HG03159 (cell line): ENCODE results near the gene SLC27A2.
"Not testable (repeated sequence)": the region's sequence is repeated elsewhere in the genome, so short reads cannot be mapped to it uniquely, and the experiment has no call there.

Source experiments
- ATAC-seq: cut with Tn5 transposase; IDR thresholded peaks from one replicate; pipeline ENCODE4 v1.9.1; 2021; ENCODE audit warnings: mild to moderate bottlenecking, moderate library complexity; ENCODE audit not compliant: unreplicated experiment

SLC27A2 gene

DNA sequence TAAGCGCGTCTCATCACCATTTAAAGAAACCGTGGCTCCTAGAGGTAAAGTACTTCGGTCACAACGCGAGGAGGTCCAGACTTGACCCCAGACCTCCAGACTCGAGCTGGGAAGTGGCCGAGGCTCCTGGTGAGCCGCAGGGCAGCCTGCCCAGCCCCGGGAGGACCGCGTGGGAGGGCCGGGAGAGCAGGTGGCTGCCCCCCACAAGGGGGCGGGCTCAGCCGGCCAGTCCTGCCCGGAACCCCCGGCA lies at the start of gene SLC27A2:
Gene SLC27A2 (plus strand): TSS at position 228 of the 250 bp plus-strand sequence. CDS start 232 bp downstream, outside the sequence.
- ATAC-seq = no peak

DNA sequence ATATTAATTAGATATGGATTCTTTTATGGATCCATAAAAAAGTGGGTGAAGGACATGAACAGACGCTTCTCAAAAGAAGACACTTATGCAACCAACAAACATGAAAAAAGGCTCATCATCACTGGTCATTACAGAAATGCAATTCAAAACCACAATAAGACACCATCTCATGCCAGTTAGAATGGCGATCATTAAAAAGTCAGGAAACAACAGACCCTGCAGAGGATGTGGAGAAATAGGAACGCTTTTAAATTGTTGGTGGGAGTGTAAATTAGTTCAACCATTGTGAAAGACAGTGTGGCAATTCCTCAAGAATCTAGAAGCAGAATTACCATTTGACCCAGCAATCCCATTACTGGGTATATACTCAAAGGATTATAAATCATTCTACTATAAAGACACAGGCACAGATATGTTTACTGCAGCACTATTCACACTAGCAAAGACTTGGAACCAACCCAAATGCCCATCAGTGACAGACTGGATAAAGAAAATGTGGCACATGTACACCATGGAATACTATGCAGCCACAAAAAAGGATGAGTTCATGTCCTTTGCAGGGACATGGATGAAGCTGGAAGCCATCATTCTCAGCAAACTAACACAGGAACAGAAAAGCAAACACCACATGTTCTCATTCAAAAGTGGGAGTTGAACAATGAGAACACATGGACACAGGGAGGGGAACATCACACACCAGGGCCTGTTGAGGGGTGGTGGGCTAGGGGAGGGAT lies 49.6 kb upstream of the SLC27A2 start:
- not testable (repeated sequence) for ATAC-seq

DNA sequence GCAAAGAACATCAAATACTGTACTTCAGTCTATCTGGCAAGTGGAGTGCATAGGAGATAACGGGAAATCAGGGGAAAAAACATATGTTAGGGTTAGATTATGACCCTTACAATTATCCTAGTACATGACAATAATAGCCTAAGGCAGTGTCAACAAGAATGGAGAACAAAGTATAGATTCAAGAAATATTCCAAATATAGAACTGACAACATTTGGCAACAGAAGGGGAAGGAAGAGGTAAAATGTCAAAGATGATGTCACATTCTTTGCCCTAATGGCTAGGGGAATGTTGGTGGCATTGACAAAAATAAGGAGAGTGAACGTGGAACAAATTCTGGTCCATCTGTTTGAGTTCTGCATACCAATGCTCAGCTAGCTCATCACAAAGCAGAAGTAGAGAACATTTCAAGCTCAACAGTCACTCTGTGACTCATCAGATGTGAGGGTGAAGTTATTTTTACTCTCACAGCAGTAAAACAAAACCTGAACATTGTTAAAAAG lies 47.4 kb upstream of the SLC27A2 start:
- ATAC-seq = peak; percentile 63

DNA sequence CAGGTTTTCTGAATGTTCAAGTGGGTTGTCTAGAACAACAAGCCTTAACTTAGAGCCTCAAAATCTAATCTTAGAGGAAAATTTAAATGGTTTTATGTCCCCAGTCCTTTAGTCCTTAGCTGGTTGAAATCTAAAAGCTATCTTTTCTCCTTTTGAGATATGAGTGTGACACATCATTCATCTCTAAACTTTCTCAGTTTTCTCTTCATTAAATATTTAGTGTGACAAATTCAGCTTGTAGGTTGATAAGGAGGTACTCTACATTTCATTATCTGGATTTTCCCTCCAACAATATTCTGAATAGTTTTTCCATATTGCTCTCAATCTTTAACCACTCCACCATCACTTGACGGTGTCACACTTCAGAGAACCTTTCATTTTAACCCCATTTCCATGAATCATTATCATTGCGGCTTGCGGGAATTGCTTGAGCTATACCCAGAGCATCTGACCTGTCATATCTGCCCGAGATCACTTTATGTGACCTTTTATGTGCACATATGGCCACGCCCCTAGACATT lies 46.9 kb upstream of the SLC27A2 start:
- ATAC-seq = peak; percentile 59

DNA sequence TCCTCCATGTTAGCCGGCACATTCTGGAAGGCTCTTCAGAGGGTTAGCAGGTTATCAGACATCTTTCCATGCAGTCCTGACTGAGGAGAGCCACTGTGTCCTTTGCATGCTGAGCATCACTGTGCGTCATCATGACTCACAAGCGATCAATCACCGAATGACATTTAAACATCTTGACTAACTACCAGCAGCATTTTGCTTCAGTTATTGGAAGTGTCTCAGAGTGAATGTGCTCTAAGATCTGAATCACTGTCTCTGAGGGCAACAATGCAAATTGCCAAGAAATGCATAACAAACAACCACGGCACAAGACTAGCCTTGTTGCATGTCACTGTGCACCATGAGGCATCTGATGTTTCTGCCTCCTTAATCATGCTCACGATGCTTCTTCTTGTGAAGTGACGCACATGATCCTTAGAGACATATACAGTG lies 44.6 kb upstream of the SLC27A2 start:
- ATAC-seq = no peak

DNA sequence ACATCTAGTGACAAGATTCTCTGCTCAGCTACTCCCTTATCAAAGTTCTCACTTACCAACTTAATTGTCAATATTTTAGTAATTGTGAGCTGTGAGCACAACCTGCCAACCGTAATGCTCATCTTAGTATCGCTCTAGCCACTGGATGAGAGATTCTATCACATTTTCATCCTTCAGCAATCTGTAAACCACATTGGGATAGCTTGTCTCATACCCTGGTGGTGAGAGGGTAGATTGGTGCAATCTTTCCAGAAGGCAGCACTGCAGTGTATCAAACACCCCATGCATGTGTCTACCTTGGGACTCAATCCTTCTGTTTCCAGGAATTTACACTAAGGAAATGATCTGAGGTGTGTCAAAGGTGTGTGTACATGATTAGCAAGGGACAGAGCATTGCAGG lies 44.1 kb upstream of the SLC27A2 start:
- no peak for ATAC-seq

DNA sequence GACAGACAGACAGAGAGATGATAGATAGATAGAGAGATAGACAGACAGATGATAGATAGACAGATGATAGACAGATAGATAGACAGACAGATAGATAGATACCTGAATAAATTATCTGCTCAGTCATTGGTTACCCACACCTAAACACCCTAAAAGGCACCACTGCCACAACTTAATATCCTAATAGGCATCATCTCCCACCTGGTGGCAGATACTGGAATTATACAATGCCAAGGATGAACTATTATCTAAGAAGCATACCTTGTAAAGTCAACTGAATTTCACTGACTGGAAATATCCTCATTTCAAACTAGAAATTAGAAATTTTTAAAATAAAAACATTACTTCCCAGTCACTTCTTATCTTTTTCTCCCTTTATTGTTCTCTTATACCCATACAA lies 43.6 kb upstream of the SLC27A2 start:
- no peak for ATAC-seq

DNA sequence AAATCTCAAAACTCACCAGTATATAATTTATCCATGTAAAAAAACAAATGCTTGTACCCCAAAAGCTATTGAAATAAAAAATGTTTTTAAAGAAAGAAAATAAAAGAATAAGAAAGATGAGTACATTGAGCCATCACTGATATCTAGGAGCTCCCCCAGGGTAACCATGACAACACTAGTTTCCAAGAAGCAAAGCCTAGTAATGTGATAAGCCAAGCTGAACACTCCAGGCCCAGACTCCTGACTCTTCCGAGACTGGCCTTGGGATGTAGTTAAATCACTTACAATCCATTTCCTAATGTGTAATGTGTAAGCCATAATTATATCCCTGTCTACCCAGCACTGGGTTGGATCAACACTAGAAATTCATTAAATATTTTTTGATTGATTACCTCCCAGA lies 41.9 kb upstream of the SLC27A2 start:
- ATAC-seq = no peak

DNA sequence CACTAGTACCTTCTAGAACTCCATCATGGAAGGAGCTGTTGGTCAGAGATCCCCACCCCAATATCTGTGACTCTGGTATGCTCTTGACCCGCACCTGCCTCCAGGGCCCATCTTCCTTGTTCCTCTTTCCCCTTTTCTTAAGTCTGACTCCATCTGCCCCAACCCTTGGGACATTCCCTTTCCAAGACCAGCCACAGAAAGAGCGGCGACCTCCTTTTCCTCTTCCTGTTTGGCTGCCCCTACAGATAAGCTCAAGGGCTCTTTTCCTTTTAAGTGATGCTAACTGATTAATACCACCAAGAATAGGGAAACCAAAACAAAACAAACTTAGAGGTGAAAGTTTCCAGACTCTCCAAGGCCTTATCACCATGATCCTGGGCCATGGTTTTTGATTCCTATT lies 41.0 kb upstream of the SLC27A2 start:
- ATAC-seq = no peak

DNA sequence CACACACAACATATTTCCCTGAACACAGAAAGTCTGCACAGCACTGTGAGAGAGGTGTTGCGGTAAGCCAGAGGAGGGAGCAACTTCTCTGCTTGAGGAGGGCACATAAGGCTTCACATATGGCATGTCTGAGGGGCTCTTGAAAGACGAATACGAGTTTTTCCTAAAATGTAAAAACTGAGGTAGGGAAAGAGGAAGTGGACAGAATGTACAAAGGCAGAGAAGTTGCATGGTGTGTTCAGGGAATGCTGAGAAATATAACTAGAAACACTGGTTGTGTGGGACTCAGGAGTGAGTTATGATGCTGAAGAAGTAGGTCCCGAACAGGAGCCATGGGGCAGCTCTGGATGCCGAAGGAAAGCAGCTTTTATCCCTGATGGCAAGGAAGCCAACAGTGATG lies 40.1 kb upstream of the SLC27A2 start:
- no peak for ATAC-seq

DNA sequence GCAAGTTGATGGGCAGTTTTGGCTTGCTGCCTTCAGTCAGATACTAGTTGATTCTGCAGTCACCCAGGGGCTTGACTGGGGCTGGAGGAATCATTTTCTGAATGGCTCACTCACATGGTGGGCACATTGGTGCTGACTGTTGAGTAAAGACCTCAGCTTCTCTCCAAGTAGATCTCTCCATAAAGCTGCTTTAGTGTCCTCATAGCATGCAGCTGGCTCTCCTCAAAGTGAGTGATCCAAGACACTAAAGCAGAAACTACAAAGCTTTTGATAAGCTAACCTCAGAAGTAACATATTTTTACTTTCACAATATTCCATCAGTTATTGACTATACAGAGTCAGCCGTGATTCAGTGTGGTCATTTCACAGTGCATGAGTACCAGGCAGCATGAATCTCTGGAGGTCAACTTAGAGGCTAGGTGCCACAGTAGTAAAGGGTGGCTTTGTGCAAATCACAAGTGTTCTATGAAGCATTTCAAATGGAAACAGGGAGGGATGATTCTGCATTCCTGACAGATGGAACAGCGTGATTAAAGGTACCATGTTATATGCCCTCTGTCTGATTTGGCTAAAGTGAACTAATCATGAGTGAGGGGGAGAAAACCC lies 38.6 kb upstream of the SLC27A2 start:
- no peak for ATAC-seq

DNA sequence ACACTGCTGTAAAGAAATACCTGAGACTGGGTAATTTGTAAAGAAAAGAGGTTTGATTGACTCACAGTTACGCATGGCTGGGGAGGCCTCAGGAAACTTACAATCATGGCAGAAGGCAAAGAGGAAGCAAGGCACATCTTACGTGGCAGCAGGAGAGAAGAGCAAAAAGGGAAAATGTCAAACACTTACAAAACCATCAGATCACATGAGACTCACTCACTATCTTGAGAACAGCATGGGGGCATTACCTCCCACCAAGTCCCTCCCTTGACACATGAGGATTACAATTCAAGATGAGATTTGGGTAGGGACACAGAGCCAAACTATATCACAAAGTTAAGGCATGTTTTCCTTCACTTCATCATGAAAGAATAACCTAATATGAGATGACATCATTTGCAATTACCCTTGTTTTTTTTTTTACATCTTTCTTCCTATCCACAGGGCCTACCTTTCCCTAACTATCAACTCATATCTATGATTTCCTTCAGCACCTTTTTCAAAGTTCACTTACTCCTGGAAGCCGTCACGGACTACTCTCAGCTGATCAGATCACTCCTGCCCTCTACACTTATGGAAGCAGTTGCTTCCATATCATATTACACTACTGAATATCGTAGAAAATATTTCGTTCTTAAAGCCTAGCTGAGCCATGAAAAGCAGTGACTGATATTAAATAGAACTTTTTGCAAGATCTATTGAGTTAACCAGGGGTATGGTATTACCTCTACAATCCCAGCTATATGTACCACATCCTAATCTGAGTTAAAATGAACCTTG lies 37.5 kb upstream of the SLC27A2 start:
- ATAC-seq = no peak

DNA sequence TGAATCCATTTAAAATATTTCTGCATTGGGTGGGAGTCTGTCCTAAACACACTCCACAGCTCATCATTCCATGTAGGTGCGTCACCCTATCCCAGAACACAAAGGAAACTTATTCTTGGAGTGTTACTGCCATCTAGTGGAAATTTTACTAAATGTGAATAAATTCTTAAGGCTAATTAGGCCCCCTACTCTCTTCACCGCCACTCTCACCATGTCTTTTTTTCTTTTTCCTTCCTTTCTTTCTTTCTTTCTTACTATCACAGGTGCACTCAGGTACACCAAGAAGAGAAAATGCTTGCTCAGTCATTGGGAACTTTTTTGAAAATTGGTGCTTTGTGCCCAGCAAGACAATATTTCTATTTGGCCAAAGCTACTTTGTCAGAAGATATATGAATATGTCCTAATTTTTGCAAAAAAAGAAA lies 36.5 kb upstream of the SLC27A2 start:
- no peak for ATAC-seq

DNA sequence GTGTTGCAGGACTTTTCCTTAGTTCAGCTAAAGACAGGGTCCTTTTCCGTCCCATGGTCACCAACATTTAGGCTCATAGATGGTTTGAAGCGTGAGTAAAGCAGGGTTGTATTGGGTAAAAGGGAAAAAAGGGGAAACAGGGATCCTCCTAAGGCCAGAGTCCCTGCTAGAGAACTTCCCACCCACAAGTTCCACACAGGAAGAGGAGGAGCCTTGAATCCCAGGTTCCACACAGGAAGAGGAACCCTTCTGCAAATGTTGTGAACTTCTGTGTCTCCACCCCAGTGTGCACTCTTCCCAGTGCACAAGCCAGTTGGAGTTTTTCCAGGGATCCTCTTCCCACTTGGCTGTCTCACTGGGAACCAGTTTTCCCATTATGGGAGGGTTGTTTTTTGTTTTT lies 35.4 kb upstream of the SLC27A2 start:
- ATAC-seq = no peak

DNA sequence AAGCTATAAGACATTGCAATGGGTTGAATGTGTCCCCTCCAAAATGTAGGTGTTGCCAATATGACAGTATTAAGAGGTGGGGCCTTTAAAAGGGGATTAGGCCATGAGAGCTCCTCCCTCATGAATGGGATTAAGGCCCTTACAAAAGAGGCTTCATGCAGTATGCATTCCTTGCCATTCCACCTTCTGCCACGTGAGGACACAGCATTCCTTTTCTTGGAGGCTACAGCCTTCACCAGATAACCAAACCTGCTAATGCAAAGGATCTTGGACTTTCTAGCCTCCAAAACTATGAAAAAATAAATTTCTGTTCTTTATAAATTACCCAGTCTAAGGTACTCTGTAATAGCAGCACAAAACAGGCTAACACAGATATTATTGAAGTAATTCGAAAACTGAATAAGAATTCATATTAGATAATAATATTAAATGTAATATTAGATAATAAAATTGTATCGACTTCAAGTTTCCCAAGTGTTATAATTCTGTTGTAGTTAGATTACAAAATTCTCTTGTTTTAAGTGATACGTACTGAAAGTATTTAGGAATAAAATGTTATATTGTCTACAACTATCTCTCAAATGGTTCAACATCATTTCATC lies 33.5 kb upstream of the SLC27A2 start:
- ATAC-seq = no peak

DNA sequence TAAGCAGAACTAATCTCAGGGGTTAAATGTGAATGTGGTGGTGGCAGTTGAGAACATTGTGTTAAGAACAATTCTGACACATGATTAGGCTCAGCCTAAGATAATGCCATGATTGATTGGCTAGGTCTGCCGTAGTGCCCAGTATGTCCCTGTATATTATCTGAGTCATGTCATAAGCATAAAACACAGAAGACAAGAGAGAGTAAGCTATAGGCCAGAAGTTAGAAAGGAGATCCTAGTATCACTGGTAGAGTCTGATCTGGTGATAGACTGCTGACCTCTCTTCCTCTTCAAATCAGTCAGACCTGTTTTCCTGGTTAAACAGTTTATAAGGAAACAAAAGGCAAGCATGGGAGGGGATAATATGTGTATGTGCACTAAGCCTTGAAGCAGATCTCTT lies 32.9 kb upstream of the SLC27A2 start:
- ATAC-seq = no peak

DNA sequence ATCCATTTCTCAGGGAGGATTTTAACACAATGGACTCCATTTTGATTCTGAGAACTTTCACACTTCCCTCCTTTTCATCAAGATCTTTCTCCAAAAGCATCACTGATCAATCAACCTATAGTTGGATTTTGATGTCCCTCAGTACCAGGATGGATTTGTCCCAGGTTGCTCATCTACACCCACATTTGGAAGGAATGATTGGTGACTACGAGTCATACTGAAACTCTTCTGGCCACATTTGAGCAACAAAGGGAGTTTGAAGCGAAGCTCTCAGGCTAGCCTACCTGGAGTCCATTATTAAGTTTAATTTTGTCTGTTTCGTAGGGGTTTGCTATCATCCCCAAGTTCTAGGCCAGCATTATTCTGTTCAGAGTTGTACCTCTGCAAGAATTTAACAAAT lies 31.6 kb upstream of the SLC27A2 start:
- no peak for ATAC-seq

DNA sequence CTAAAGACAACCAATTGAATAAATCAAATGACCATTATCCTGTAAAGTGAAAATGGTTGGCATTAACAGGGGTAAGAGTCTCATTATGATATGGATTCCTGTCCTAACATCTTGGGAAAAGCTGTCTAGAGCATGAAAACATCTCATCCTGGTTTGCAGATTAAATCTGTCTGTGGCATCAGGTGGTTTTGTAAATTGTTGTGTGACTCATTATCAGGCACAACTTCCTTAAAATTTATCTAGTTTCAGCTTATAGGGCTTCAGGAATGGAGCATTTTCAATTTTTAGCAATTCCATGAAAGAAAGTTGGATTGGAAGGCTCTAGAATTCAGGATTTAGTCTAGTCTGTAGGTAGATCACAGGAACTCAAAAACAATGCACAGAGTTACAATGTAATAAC lies 31.1 kb upstream of the SLC27A2 start:
- no peak for ATAC-seq

DNA sequence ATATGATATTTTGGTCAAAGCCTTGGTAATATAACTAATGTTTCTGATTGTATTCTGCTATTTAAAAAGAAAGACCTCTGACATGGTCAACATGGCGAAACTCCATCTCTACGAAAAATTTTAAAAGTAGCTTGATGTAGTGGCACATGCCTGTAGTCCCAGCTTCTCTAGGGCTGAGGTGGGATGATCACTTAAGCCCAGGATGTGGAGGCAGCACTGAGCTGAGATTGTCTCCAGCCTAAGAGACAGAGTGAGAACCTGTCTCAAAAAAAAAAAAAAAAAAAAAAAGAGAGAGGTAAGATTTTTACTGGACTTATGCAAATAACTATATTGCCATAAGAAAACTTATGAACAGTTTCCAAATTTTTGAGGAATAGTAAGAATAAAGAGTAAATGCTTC lies 30.5 kb upstream of the SLC27A2 start:
- ATAC-seq = no peak

DNA sequence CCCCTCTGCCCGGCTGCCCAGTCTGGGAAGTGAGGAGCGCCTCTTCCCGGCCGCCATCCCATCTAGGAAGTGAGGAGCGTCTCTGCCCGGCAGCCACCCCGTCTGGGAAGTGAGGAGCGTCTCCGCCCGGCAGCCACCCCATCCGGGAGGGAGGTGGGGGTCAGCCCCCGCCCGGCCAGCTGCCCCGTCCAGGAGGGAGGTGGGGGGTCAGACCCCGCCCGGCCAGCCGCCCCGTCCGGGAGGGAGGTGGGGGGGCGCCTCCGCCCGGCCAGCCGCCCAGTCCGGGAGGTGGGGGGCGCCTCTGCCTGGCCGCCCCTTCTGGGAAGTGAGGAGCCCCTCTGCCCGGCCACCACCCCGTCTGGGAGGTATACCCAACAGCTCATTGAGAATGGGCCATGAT lies 23.8 kb upstream of the SLC27A2 start:
- not testable (repeated sequence) for ATAC-seq

DNA sequence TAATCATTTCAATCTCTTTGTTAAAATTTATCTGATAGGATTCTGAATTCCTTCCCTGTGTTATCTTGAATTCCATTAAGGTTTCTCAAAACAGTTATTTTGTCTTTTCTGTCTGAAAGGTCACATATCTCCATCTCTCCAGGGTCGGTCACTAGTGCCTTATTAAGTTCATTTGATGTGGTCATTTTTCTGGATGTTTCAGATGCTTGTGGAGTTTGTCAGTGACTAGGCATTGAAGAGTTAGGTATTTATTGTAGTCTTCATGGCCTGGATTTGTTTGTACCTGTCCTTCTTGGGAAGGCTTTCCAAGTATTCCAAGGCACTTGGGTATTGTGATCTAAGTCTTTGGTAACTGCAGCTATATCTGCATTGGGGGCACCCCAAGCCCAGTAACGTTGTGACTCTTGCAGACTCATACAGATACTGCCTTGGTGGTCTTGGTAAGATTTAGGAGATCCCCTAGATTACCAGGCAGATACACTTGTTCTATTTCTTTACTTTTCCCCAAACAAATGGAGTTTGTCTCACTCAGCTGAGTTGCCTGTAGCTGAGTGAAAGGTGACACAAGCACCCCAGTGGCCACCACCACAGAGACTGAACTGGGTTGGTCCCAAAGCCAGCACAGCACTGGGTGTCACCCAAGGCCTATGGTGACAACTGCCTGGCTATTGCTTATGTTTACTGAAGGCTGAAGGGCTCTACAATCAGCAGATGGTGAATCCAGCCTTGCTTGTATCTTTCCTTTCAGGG lies 18.9 kb upstream of the SLC27A2 start:
- no peak for ATAC-seq
